Hepatocyte (in vitro differentiated cells): ENCODE data around the gene DIS3L2.

ENCODE experiments used
- CTCF ChIP-seq: fragments of 200-600 bp; sonication (generic); IDR thresholded peaks from 2 replicates; pipeline ENCODE4 v1.5.1; 2016; ENCODE audit warnings: antibody characterized with exemption, mild to moderate bottlenecking; ENCODE audit not compliant: poor library complexity
- EZH2 ChIP-seq: fragments of 200-600 bp; sonication (generic); IDR thresholded peaks from 2 replicates; pipeline ENCODE4 v1.6.1; 2016; ENCODE audit warnings: antibody characterized with exemption, mild to moderate bottlenecking, borderline replicate concordance
- EZH2phosphoT487 ChIP-seq: fragments of 200-600 bp; sonication (generic); IDR thresholded peaks from one replicate; pipeline ENCODE4 v1.6.1; 2018; ENCODE audit warnings: antibody characterized with exemption, mild to moderate bottlenecking, low read depth, moderate library complexity; ENCODE audit not compliant: unreplicated experiment, severe bottlenecking

- no peak for TF ChIP-seq CTCF
- TF ChIP-seq EZH2phosphoT487: no peak
- no peak for TF ChIP-seq EZH2
Measured at GRCh38 chr2:232094883-232095282, 133.4 kb downstream of the DIS3L2 start.
